HG02610 (cell line): ENCODE results near the gene PAPPA.

Experiments
- ATAC-seq: cut with Tn5 transposase; IDR thresholded peaks from one replicate; pipeline ENCODE4 v1.9.1; 2021; ENCODE audit warnings: mild to moderate bottlenecking, moderate library complexity; ENCODE audit not compliant: unreplicated experiment

PAPPA gene

GRCh38 chr9:116336133-116336862 is 182.7 kb downstream of the PAPPA start:
- no peak for ATAC-seq

GRCh38 chr9:116337015-116337414 is 183.4 kb downstream of the PAPPA start:
- ATAC-seq = no peak

- ATAC-seq = no peak
Measured at GRCh38 chr9:116340270-116340669, 186.7 kb downstream of the PAPPA start.

GRCh38 chr9:116342061-116342460 is 188.5 kb downstream of the PAPPA start:
- ATAC-seq = no peak

GRCh38 chr9:116342941-116343340 is 189.3 kb downstream of the PAPPA start:
- ATAC-seq = no peak

- ATAC-seq = no peak
Measured at GRCh38 chr9:116344416-116344815, 190.8 kb downstream of the PAPPA start.

- no peak for ATAC-seq
Measured at GRCh38 chr9:116345393-116345792, 191.8 kb downstream of the PAPPA start.

GRCh38 chr9:116345817-116346216 is 192.2 kb downstream of the PAPPA start:
- ATAC-seq = no peak

GRCh38 chr9:116349684-116350083 is 196.1 kb downstream of the PAPPA start:
- no peak for ATAC-seq

GRCh38 chr9:116350213-116350612 is 196.6 kb downstream of the PAPPA start:
- ATAC-seq = no peak

GRCh38 chr9:116352958-116353357 is 199.4 kb downstream of the PAPPA start:
- no peak for ATAC-seq

- no peak for ATAC-seq
Measured at GRCh38 chr9:116355153-116355921, 201.7 kb downstream of the PAPPA start.

GRCh38 chr9:116358251-116358650 is 204.7 kb downstream of the PAPPA start:
- no peak for ATAC-seq

- no peak for ATAC-seq
Measured at GRCh38 chr9:116360016-116360415, 206.4 kb downstream of the PAPPA start.

- no peak for ATAC-seq
Measured at GRCh38 chr9:116360989-116361388, 207.4 kb downstream of the PAPPA start.

- ATAC-seq = no peak
Measured at GRCh38 chr9:116361547-116361946, 208.0 kb downstream of the PAPPA start.

- no peak for ATAC-seq
Measured at GRCh38 chr9:116362493-116362892, 208.9 kb downstream of the PAPPA start.

GRCh38 chr9:116365056-116365471 is 211.5 kb downstream of the PAPPA start:
- no peak for ATAC-seq

GRCh38 chr9:116366241-116366640 is 212.7 kb downstream of the PAPPA start:
- ATAC-seq = no peak

GRCh38 chr9:116368680-116369079 is 215.1 kb downstream of the PAPPA start:
- no peak for ATAC-seq

GRCh38 chr9:116369706-116370105 is 216.1 kb downstream of the PAPPA start:
- no peak for ATAC-seq

GRCh38 chr9:116370556-116370955 is 217.0 kb downstream of the PAPPA start:
- ATAC-seq = no peak
